HG03039 (cell line): ENCODE data around the gene CD28.

Experiments used
- ATAC-seq: cut with Tn5 transposase; IDR thresholded peaks from one replicate; pipeline ENCODE4 v1.9.1; 2021; ENCODE audit warnings: mild to moderate bottlenecking, moderate library complexity; ENCODE audit not compliant: unreplicated experiment

Gene CD28

GRCh38 chr2:203706403-203706802 lies at the start of gene CD28:
Gene CD28 (plus strand): TSS chr2:203706639. CDS start chr2:203706697, 58 bp downstream.
- peak; percentile 96 for ATAC-seq

- no peak for ATAC-seq
These were observed 46.9 kb upstream of the CD28 start for GRCh38 chr2:203659331-203660049.

- ATAC-seq: no peak
These were observed 46.0 kb upstream of the CD28 start for GRCh38 chr2:203660465-203660864.

GRCh38 chr2:203661279-203661908 lies 45.0 kb upstream of the CD28 start:
- no peak for ATAC-seq

GRCh38 chr2:203662487-203662886 lies 44.0 kb upstream of the CD28 start:
- ATAC-seq: no peak

GRCh38 chr2:203662951-203663350 lies 43.5 kb upstream of the CD28 start:
- ATAC-seq: no peak

GRCh38 chr2:203664029-203664755 lies 42.2 kb upstream of the CD28 start:
- ATAC-seq: no peak

GRCh38 chr2:203667838-203668237 lies 38.6 kb upstream of the CD28 start:
- ATAC-seq: no peak

GRCh38 chr2:203669820-203670219 lies 36.6 kb upstream of the CD28 start:
- no peak for ATAC-seq

- no peak for ATAC-seq
These were observed 35.5 kb upstream of the CD28 start for GRCh38 chr2:203670939-203671338.

- ATAC-seq: no peak
These were observed 34.6 kb upstream of the CD28 start for GRCh38 chr2:203671876-203672275.

GRCh38 chr2:203672856-203673255 lies 33.6 kb upstream of the CD28 start:
- ATAC-seq: no peak

- peak; percentile 97 for ATAC-seq
These were observed 32.5 kb upstream of the CD28 start for GRCh38 chr2:203673933-203674332.

GRCh38 chr2:203675086-203675485 lies 31.4 kb upstream of the CD28 start:
- no peak for ATAC-seq

- ATAC-seq: no peak
These were observed 27.5 kb upstream of the CD28 start for GRCh38 chr2:203678971-203679370.

GRCh38 chr2:203679401-203679800 lies 27.0 kb upstream of the CD28 start:
- ATAC-seq: no peak

- ATAC-seq: no peak
These were observed 24.5 kb upstream of the CD28 start for GRCh38 chr2:203681978-203682377.

- ATAC-seq: no peak
These were observed 23.7 kb upstream of the CD28 start for GRCh38 chr2:203682688-203683130.

- no peak for ATAC-seq
These were observed 23.0 kb upstream of the CD28 start for GRCh38 chr2:203683421-203683820.

- ATAC-seq: peak; percentile 87
These were observed 22.4 kb upstream of the CD28 start for GRCh38 chr2:203683932-203684556.

- ATAC-seq: no peak
These were observed 21.3 kb upstream of the CD28 start for GRCh38 chr2:203685081-203685621.
